NCI-H1694 treated with DMSO at 0.1 percent for 48 hours (cell line): ENCODE measurements around the gene F13B.
"Not testable (repeated sequence)": the region's sequence is repeated elsewhere in the genome, so short reads cannot be mapped to it uniquely, and the experiment has no call there.

Experiments
- DNase-seq: peaks from one replicate; lab custom pipeline; 2025; lab: John Stamatoyannopoulos, UW

F13B gene

DNA sequence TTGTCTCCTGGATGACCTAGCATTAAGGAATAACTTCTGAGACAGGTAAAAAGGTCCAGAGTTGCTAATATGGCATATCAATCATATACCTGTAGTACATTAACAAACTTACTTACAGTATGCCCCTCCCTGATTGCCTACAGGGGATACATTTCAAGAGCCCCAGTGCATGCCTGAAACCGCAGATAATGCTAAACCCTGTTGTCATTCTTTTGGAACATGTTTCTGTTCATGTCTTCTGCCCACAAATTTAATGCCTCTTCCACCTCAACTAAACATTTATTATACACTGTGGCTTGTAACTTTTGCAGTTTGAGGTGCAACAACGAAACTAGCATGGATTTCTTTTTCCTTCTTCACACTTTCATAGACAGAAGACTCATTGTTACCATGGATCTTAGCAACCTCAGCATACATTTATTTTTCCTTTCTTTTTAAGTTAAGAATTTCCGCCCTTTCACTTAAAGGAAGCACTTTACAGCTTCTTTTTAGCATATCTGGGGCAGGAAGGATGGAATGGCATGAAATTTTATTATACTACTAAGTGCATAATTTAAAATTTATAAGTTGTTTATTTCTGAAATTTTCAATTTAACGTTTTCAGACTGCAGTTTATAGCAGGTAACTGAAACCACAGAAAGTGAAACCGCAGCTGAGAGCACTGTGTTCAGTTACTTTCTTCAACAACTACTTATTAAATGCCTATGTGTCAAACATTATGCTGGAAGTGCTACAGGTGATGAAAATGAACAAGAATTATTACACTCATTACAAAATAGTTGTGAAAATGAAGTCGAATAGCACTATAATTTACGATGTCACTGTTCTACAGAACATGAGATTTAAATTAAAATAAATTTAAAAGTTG lies 25.3 kb downstream of the F13B start:
- no peak for DNase-seq

DNA sequence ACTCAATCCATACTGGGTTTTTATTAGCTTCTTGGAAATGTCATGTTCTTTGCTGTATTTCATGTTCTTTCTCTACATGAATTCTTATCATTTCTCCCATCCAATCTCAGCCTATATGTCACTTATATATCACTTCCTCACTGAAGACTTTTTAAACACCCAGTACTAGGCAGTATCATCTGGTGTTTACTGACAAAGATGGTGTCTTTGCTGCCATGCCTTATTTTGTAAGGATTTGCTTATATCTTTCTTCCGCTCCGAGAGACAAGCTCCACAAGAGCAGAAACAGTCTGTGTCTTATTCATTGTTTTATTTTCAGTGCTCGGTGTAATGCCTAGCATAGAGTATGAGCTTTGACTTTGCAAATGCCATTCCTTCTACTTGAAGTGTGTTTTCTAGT lies 30.2 kb downstream of the F13B start:
- no peak for DNase-seq

DNA sequence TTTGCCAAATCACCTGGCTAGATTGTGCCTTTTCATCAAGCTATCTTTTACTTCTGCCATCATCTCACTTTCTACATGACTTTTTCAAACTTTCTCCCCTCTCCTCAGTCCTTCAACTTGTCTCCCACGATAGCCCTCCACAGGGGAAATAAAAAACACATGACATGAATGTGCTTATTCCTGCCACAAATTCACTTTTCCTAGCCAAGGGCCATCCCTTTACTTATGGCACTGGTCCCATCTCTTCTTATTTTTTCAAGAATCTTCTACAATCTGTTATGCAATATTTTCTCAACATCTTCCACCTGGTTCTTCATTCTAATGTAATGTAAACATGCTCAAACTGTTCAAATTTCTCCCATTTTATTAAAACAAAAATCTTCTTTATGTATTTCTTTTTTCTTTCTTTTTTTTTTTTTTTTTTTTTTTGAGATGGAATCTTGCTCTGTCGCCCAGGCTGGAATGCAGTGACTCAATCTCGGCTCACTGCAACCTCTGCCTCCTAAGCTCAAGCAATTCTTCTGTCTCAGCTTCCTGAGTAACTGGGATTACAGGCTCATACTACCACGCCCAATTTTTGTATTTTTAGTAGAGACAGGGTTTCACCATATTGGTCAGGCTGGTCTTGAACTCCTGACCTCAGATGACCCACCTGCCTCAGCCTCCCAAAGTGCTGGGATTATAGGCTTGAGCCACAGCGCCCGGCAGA lies 32.3 kb downstream of the F13B start:
- not testable (repeated sequence) for DNase-seq

DNA sequence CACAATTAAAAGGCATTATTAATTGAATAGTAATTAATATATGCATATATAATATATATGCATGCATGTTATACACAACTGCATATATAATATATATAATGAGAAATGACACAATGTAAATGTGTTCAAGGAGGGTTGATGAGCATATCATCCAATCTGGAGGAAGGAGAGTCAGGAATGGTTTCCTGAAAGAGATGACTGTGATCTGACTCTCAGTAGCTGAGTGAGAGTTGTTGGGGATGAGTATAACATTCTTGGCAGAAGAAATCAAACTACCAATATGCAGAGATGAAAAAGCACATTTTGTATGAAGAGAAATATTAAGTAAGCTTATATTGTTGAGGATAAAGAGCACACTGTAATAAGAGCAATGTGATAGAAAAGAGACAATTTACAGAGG lies 37.3 kb downstream of the F13B start:
- no peak for DNase-seq

DNA sequence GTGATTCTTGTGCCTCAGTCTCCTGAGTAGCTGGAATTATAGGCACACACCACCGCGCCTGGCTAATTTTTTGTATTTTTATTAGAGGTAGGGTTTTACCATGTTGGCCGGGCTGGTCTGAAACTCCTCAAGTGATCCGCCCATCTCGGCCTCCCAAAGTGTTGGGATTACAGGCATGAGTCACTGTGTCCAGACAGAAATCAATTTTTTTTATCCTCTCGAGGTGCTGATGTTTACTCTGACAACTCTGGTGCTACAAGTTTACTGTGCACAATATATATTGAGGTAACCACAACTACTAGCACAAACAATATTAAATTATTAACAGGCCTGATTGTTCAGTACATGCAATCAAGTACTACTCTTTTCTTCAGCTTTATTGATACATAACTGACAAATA lies 39.7 kb downstream of the F13B start:
- DNase-seq = no peak

DNA sequence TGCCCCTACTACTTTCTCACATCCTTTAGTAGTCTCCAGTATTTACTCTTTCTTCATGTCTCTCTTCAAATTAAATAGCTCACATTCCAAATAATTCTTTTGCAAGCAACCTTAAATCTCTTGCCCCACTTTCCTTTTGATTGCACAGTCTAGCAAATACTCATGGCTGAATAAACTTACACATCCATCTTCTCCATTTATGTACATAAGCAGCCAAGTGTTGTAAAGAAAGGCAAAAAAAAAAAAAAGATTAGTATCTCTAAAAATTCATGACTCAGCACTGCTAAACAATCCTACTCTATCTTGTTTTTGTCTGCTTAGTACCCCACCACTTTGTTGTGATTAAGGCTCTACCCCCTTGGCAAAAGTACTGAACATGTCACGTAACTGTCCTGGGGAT lies 42.6 kb downstream of the F13B start:
- DNase-seq = no peak

GRCh38 chr1:197021716-197022115 lies 45.3 kb downstream of the F13B start:
- DNase-seq = no peak

DNA sequence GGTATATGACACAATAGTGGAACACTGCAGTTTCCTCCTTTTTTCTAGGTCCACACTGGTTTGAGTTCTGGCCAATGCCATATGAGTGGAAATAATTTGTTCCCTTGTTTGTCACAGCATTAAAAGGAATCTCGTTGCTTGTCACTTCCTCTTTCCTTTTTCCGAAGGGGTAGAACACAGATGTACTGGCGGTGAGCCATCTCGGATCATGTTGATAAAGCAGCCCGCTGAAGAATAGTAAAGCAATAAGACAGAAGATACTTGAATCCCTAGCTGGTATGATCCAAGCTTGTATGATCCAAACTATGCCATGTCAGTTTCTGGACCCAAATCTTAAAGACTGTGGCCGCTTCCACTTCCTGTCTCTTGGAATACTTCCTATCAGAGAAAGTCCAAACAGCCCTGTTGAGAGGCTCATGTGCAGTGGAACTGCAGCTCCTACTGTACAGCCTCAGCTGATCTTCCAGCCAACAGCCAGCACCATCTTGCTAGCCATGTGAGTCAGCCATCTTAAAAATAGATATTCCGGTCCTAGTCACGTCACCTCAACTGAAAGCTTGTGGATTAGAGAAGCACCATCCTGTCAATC lies 49.4 kb downstream of the F13B start:
- DNase-seq = no peak

- DNase-seq = no peak
These were observed 50.3 kb downstream of the F13B start for GRCh38 chr1:197016751-197017150.

GRCh38 chr1:197013234-197013633 lies 53.8 kb downstream of the F13B start:
- no peak for DNase-seq

GRCh38 chr1:197011614-197012013 lies 55.4 kb downstream of the F13B start:
- no peak for DNase-seq

- DNase-seq = no peak
These were observed 58.2 kb downstream of the F13B start for GRCh38 chr1:197008861-197009260.

DNA sequence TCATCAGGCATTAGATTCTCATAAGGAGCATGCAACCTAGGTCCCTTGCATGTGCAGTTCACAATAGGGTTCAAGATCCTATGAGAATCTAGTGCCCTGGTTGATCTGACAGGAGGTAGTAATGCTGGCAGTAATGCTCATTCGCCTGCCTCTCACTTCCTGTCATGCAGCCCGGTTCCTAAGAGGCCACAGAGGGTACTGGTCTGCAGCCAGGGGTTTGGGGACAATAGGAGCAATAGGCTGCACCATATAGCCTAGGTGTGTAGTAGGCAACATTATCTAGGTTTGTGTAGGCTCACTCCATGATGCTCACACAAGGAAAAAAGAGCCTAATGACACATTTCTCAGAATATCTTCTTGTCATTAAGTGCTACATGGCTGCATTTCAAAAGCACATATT lies 63.9 kb downstream of the F13B start:
- no peak for DNase-seq

DNA sequence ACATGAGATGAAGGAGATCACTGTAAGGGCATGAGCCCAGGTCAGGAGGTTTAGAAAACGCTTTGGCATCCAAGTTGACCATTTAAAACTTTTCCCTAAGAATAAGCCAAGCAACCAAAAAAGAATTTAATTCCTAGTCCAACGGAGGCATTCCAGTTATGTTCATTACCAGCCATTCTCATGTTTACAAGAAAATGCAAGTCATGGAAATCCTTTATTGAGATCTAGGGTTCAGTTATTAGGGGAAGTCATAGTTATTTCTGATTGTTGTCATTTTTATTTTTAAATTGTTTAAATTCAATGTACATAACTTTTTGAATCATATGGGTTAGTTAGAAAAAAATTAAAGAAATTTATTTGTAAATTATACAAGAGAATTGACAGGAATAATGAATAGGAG lies 65.2 kb downstream of the F13B start:
- DNase-seq = no peak

DNA sequence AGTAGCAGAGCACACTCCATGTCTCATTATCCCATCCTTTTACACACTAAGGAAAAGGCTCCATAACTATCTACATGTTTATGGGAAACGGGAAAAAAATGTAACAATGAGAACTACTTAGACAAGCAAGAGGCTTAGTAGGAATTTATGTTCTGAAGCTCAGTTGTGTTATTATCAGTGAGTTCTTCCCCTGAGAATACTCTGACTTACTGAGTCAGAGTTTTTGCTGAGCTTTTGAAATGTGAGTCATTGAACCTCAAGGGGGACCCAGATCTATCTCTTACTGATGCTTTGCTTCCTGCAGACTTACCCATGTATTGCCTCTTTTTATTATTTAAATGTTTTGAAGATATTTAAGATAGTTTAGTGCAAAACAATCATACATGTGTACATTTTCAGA lies 69.6 kb downstream of the F13B start:
- DNase-seq = no peak

DNA sequence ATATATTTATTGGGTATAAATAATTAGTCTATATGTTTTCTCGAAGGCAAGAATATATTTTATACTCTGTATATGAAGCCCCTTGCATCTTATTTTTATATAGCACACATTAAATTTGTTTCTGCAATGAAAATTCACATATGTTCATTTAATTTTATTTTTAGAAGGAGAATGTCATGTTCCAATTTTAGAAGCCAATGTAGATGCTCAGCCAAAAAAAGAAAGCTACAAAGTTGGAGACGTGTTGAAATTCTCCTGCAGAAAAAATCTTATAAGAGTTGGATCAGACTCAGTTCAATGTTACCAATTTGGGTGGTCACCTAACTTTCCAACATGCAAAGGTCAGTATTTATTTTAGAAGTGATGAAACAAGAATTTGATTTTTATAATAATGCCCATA lies 73.1 kb downstream of the F13B start:
- DNase-seq = no peak

DNA sequence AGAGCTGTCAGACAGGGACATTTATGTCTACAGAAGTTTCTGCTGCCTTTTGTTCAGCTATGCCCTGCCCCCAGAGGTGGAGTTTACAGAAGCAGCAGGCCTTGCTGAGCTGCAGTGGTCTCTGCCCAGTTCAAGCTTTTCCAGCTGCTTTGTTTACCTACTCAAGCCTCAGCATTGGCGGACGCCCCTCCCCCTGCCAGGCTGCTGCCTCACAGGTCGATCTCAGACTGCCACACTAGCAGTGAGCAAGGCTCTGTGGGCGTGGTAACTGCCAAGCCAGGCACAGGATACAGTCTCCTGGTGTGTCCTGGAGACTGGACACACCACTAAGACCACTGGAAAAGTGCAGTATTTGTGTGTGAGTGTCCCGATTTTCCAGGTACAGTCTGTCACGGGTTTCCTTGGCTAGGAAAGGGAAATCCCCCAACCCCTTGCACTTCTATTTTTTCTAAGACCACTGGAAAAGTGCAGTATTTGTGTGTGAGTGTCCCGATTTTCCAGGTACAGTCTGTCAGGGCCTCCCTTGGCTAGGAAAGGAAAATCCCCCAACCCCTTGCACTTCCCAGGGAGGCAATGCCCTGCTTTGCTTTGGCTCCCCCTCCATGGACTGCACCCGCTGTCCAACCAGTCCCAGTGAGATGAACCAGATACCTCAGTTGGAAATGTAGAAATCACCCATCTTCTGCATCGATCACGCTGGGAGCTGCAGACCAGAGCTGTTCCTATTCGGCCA lies 75.0 kb downstream of the F13B start:
- not testable (repeated sequence) for DNase-seq
